GM19099 (cell line): ENCODE data around the gene ABHD5.

Experiments
- POLR2A ChIP-seq: IDR thresholded peaks from 3 replicates; pipeline ENCODE4 v1.6.1; 2011; ENCODE audit warnings: low read depth; ENCODE audit not compliant: insufficient read length; ENCODE audit errors: extremely low read depth

Gene ABHD5

DNA sequence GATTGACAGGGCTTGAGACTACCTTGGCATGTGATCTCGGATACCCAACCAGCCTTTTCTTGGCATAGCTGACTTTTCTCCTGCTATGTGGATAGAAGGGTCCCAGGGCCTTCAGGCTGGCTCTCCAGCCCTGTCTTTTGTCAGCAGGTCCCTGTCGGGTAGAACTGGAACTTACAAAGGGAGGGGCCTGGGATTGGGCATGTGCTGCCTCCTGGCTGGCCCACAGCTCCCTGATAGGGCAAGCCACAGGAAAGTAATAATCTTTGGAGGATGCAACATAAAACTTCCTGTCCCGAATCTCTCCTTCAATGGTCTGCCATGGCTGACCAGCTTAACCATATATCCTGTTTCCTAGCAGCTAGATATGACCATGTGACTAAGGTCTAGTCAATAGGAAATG is 89.1 kb downstream of the ABHD5 start:
- no peak for TF ChIP-seq POLR2A

DNA sequence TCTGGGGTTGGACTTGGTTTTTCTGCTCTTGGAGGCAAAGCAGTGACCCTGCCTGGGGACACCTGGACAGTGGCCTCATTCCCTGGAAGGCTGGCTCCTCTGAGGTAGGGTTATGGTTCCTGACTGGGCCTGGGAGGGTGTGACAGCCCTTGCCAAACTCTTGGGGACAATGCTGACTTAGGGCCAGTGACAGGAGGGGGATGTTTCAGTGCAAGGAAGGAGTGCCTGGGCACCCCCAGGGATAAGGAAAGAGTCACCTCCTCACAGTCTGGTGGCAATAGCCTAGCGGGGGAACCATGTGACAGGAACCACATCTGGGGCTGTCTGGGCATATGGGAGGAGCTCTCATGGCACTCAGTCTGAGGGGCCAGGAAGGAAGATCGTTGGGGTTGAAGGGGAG is 91.8 kb downstream of the ABHD5 start:
- no peak for TF ChIP-seq POLR2A
